Measurements from ENCODE around the gene COMMD7. TPM values are rescaled to one million over a fixed set of nuclear protein-coding genes. Genes with fewer than 3 reads are reported as not detected.

The COMMD7 gene
- polyA plus RNA-seq, 3 donors: 46.2 to 133 (median 120) TPM

- H3K4me3 Mint-ChIP-seq: peak overlapping the region; percentile 62 to 82
- peaks cover 0 to 3% of the 10 kb centered on the region in 2 donors for H3K36me3 Mint-ChIP-seq
- H3K27me3 ChIP-seq (ENCODE audit: control insufficient read depth in 2 of 2, insufficient read depth in 2 of 2, low read length in 2 of 2): no peaks in the 10 kb centered on the region
- no peaks in the 10 kb centered on the region for H3K79me2 ChIP-seq (ENCODE audit: insufficient read depth, low read length)
- no peaks in the 10 kb centered on the region for H3K36me3 ChIP-seq (replicated peaks in 1 of 2; ENCODE audit: control insufficient read depth in 1 of 2, insufficient read depth in 2 of 2, low read length in 2 of 2)
- H3K9me3 ChIP-seq (replicated peaks in 1 of 2; ENCODE audit: control insufficient read depth in 1 of 2, insufficient read depth in 1 of 2, low read length in 2 of 2): no peaks in the 10 kb centered on the region
- peak overlapping the region; percentile 32 for H3K9ac ChIP-seq (ENCODE audit: insufficient read depth, low read length, poor library complexity, severe bottlenecking)
- H4K20me1 ChIP-seq (ENCODE audit: insufficient read depth, low read length): no peaks in the 10 kb centered on the region
- peaks cover 0 to 2% (median 0%) of the 10 kb centered on the region in 7 donors for H3K9me3 Mint-ChIP-seq
- TF ChIP-seq, protein P1, sequence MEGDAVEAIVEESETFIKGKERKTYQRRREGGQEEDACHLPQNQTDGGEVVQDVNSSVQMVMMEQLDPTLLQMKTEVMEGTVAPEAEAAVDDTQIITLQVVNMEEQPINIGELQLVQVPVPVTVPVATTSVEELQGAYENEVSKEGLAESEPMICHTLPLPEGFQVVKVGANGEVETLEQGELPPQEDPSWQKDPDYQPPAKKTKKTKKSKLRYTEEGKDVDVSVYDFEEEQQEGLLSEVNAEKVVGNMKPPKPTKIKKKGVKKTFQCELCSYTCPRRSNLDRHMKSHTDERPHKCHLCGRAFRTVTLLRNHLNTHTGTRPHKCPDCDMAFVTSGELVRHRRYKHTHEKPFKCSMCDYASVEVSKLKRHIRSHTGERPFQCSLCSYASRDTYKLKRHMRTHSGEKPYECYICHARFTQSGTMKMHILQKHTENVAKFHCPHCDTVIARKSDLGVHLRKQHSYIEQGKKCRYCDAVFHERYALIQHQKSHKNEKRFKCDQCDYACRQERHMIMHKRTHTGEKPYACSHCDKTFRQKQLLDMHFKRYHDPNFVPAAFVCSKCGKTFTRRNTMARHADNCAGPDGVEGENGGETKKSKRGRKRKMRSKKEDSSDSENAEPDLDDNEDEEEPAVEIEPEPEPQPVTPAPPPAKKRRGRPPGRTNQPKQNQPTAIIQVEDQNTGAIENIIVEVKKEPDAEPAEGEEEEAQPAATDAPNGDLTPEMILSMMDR (IDR thresholded peaks at IDR 0.05): no peak
- H3K4me2 ChIP-seq (replicated peaks; ENCODE audit: extremely low read depth, low read length, poor library complexity, severe bottlenecking): peak overlapping the region; percentile 46
- H3K27ac ChIP-seq (ENCODE audit: low read depth in 1 of 2, low read length in 2 of 2): no peak overlapping the region
- 29% methylated on average over 14 of the region's 20 CpGs for WGBS (ENCODE audit: insufficient coverage)
- intact Hi-C loops (cut with micrococcal nuclease): no loop called here
- H3K4me1 Mint-ChIP-seq: peaks cover 46% of the 10 kb centered on the region
- peak overlapping the region in 2 of 7 donors; percentile 9 to 76 for H3K27ac Mint-ChIP-seq
- DNase-seq: no peak
- H3K27me3 Mint-ChIP-seq (ENCODE audit: low read depth in 3 of 3): peaks cover 0 to 3% (median 1%) of the 10 kb centered on the region in 3 donors
- H3K4me1 ChIP-seq (ENCODE audit: control insufficient read depth in 1 of 2, insufficient read depth in 2 of 2, low read length in 2 of 2): peaks cover 26 to 42% of the 10 kb centered on the region in 2 donors
- H2AFZ ChIP-seq (ENCODE audit: insufficient read depth, low read depth, low read length, poor library complexity, severe bottlenecking): peak overlapping the region; percentile 46
- H3K4me3 ChIP-seq (replicated peaks in 1 of 3; ENCODE audit: low read depth in 2 of 3, low read length in 3 of 3): peak overlapping the region in 1 of 3 experiments; percentile 23
These were observed 61.8 kb downstream of the COMMD7 start for GRCh38 chr20:32681175-32682084.

- Histone ChIP-seq H3K4me1 (ENCODE audit: control insufficient read depth in 1 of 2, insufficient read depth in 2 of 2, low read length in 2 of 2) (peaks cover 19 to 36% of the 10 kb centered on the region in 2 donors), H2AFZ (ENCODE audit: insufficient read depth, low read depth, low read length, poor library complexity, severe bottlenecking) (peak overlapping the region; percentile 46)
These were observed 62.6 kb downstream of the COMMD7 start for GRCh38 chr20:32680544-32681174.

More at GRCh38 chr20:32680544-32681174, 62.6 kb downstream of the COMMD7 start:
- TF ChIP-seq, protein P1 (IDR thresholded peaks at IDR 0.05): no peak
- H3K9me3 ChIP-seq (replicated peaks in 1 of 2; ENCODE audit: control insufficient read depth in 1 of 2, insufficient read depth in 1 of 2, low read length in 2 of 2): no peaks in the 10 kb centered on the region
- H3K27me3 ChIP-seq (ENCODE audit: control insufficient read depth in 2 of 2, insufficient read depth in 2 of 2, low read length in 2 of 2): no peaks in the 10 kb centered on the region
- peaks cover 0 to 3% (median 1%) of the 10 kb centered on the region in 3 donors for H3K27me3 Mint-ChIP-seq (ENCODE audit: low read depth in 3 of 3)
- intact Hi-C loops (cut with micrococcal nuclease): no loop called here
- H3K4me1 Mint-ChIP-seq: peaks cover 39% of the 10 kb centered on the region
- WGBS (ENCODE audit: insufficient coverage): no CpG with 5 or more reads among the region's 1 CpG
- H3K4me3 ChIP-seq (replicated peaks in 1 of 3; ENCODE audit: low read depth in 2 of 3, low read length in 3 of 3): no peak overlapping the region
- H3K79me2 ChIP-seq (ENCODE audit: insufficient read depth, low read length): no peaks in the 10 kb centered on the region
- H3K9me3 Mint-ChIP-seq: peaks cover 0 to 2% (median 0%) of the 10 kb centered on the region in 7 donors
- H3K4me3 Mint-ChIP-seq: no peak overlapping the region
- peaks cover 0 to 3% of the 10 kb centered on the region in 2 donors for H3K36me3 Mint-ChIP-seq
- no peaks in the 10 kb centered on the region for H4K20me1 ChIP-seq (ENCODE audit: insufficient read depth, low read length)
- H3K4me2 ChIP-seq (replicated peaks; ENCODE audit: extremely low read depth, low read length, poor library complexity, severe bottlenecking): no peak overlapping the region
- no peak overlapping the region for H3K27ac ChIP-seq (ENCODE audit: low read depth in 1 of 2, low read length in 2 of 2)
- no peak for DNase-seq
- H3K36me3 ChIP-seq (replicated peaks in 1 of 2; ENCODE audit: control insufficient read depth in 1 of 2, insufficient read depth in 2 of 2, low read length in 2 of 2): no peaks in the 10 kb centered on the region
- peak overlapping the region in 1 of 7 donors; percentile 20 for H3K27ac Mint-ChIP-seq
- peak overlapping the region; percentile 32 for H3K9ac ChIP-seq (ENCODE audit: insufficient read depth, low read length, poor library complexity, severe bottlenecking)

Data from CD14-positive monocyte (primary cell).